Neuronal stem cell (in vitro differentiated cells): Measurements from ENCODE around the gene SPOPL.

Experiments
- DNase-seq: peaks from one replicate; pipeline ENCODE4 v3.0.0-alpha.2; 2013; ENCODE audit warnings: low spot score
- H2AFZ ChIP-seq: one replicate; pipeline ENCODE4 v1.6.1; 2013; ENCODE audit warnings: mild to moderate bottlenecking, low read length, inconsistent platforms
- H2AK5ac ChIP-seq: 2 replicates; pipeline ENCODE4 v1.6.1; 2013; ENCODE audit warnings: low read depth, mild to moderate bottlenecking, inconsistent platforms, low read length, moderate library complexity, mixed read lengths
- H2BK120ac ChIP-seq: 2 replicates; pipeline ENCODE4 v1.6.1; 2013; ENCODE audit warnings: low read depth, mild to moderate bottlenecking, inconsistent platforms, low read length, moderate library complexity, mixed read lengths
- H2BK12ac ChIP-seq: one replicate; pipeline ENCODE4 v1.6.1; 2013; ENCODE audit warnings: low read length, inconsistent platforms
- H2BK15ac ChIP-seq: 2 replicates; pipeline ENCODE4 v1.6.1; 2013; ENCODE audit warnings: mild to moderate bottlenecking, low read length, inconsistent platforms, mixed read lengths
- H2BK5ac ChIP-seq: one replicate; pipeline ENCODE4 v1.6.1; 2013; ENCODE audit warnings: inconsistent platforms, mild to moderate bottlenecking, low read length, moderate library complexity
- H3K14ac ChIP-seq: one replicate; pipeline ENCODE4 v1.6.1; 2013; ENCODE audit warnings: low read length, inconsistent platforms
- H3K18ac ChIP-seq: 2 replicates; pipeline ENCODE4 v1.6.1; 2013; ENCODE audit warnings: low read length, inconsistent platforms
- H3K23ac ChIP-seq: 2 replicates; pipeline ENCODE4 v1.6.1; 2013; ENCODE audit warnings: low read depth, mild to moderate bottlenecking, mixed read lengths, low read length, inconsistent platforms; ENCODE audit not compliant: poor library complexity
- H3K27ac ChIP-seq: replicated peaks from 3 replicates; pipeline ENCODE4 v1.5.1; 2013; ENCODE audit warnings: low read length, inconsistent platforms
- H3K27me3 ChIP-seq, 3 experiments: 2 replicates each; pipeline ENCODE4 v1.6.1; 2013; ENCODE audit warnings: low read length in 3 of 3, mild to moderate bottlenecking in 2 of 3, inconsistent platforms in 1 of 3, low read depth in 1 of 3, mixed read lengths in 1 of 3, moderate library complexity in 1 of 3; ENCODE audit not compliant: control insufficient read depth in 3 of 3, insufficient read depth in 3 of 3
- H3K36me3 ChIP-seq, 2 donors: replicated peaks in 1 of 2; 2 replicates each; pipeline ENCODE4 v1.6.1; 2013; ENCODE audit warnings: low read length in 2 of 2; ENCODE audit not compliant: control insufficient read depth in 2 of 2, insufficient read depth in 2 of 2
- H3K4ac ChIP-seq: 2 replicates; pipeline ENCODE4 v1.6.1; 2013; ENCODE audit warnings: inconsistent platforms, mild to moderate bottlenecking, low read length, moderate library complexity
- H3K4me1 ChIP-seq, 2 donors: 1 replicate in 1 of 2; 2 replicates in 1 of 2; pipeline ENCODE4 v1.6.1; 2013; ENCODE audit warnings: low read length in 2 of 2, low read depth in 1 of 2; ENCODE audit not compliant: control insufficient read depth in 2 of 2, insufficient read depth in 1 of 2
- H3K4me2 ChIP-seq: one replicate; pipeline ENCODE4 v1.6.1; 2013; ENCODE audit warnings: mild to moderate bottlenecking, low read length, inconsistent platforms; ENCODE audit not compliant: insufficient read depth, poor library complexity, severe bottlenecking
- H3K4me3 ChIP-seq, 2 donors: 2 replicates each; pipeline ENCODE4 v1.5.1; 2013; ENCODE audit warnings: low read length in 2 of 2, mild to moderate bottlenecking in 2 of 2, inconsistent platforms in 1 of 2, moderate library complexity in 1 of 2
- H3K79me1 ChIP-seq: one replicate; pipeline ENCODE4 v1.6.1; 2013; ENCODE audit warnings: low read depth, mild to moderate bottlenecking, inconsistent platforms, low read length, moderate library complexity
- H3K9ac ChIP-seq: one replicate; pipeline ENCODE4 v1.6.1; 2013; ENCODE audit warnings: mild to moderate bottlenecking, low read depth, low read length, inconsistent platforms; ENCODE audit not compliant: poor library complexity
- H3K9me3 ChIP-seq, 2 donors: replicated peaks in 1 of 2; 2 replicates each; pipeline versions ENCODE3 to v1.6.1; 2013; ENCODE audit warnings: low read length in 2 of 2, mild to moderate bottlenecking in 2 of 2, inconsistent platforms in 1 of 2, low read depth in 1 of 2, mixed read lengths in 1 of 2, moderate library complexity in 1 of 2; ENCODE audit not compliant: control insufficient read depth in 2 of 2, insufficient read depth in 1 of 2
- H4K8ac ChIP-seq: one replicate; pipeline ENCODE4 v1.6.1; 2013; ENCODE audit warnings: low read depth, mild to moderate bottlenecking, inconsistent platforms, low read length, moderate library complexity
- H4K91ac ChIP-seq: one replicate; pipeline ENCODE4 v1.6.1; 2013; ENCODE audit warnings: low read length, low read depth, mild to moderate bottlenecking, inconsistent platforms; ENCODE audit not compliant: poor library complexity
- WGBS, 2 donors: extraction: QIAGEN DNeasy Blood & Tissue Kit; methylation state at CpG; one replicate each; pipeline ENCODE4 v1.1.7; 2013; ENCODE audit warnings: missing lambda C conversion rate in 2 of 2, mixed read lengths in 1 of 2; ENCODE audit not compliant: insufficient read length in 2 of 2, insufficient replicate concordance in 1 of 2; ENCODE audit errors: extremely low coverage in 2 of 2; 5-methylcytosine and 5-hydroxymethylcytosine counted together

The SPOPL gene

DNA sequence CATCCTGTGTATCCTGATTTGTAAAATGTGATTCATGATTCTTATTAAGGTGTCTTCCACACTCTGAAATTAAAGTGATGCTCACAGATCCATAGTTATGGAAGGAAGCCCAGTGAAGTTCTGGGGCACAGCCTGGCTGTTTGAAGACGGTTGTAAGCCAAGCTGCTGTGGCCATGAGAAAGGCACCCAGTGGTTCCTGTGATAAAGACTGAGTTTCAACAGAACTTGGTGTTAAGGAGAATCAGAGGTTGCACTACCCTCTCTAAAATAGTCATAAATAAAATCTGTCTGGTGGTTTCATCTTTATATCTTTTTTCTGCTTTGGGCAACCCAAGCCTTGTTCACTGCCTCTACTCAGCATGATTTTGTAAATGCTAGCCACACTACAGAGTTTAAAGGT, 32.2 kb upstream of the SPOPL start:
- Histone ChIP-seq H4K91ac (no peak overlapping the region), H3K4me1 (no peaks in the 10 kb centered on the region), H3K14ac (no peak overlapping the region), H3K4me3 (no peak overlapping the region), H4K8ac (no peak overlapping the region), H3K36me3 (no peaks in the 10 kb centered on the region), H3K79me1 (no peaks in the 10 kb centered on the region), H3K4ac (no peak overlapping the region), H2BK15ac (no peak overlapping the region), H2AK5ac (no peak overlapping the region), H3K4me2 (no peak overlapping the region), H2BK5ac (no peak overlapping the region), H2BK120ac (no peak overlapping the region), H3K27ac (no peak overlapping the region), H2AFZ (no peak overlapping the region), H3K9me3 (no peaks in the 10 kb centered on the region), H3K23ac (no peak overlapping the region), H3K9ac (no peak overlapping the region), H3K18ac (no peak overlapping the region), H2BK12ac (no peak overlapping the region), H3K27me3 (no peaks in the 10 kb centered on the region)
- DNase-seq: no peak
- no CpG with 5 or more reads among the region's 1 CpG for WGBS, 2 donors

DNA sequence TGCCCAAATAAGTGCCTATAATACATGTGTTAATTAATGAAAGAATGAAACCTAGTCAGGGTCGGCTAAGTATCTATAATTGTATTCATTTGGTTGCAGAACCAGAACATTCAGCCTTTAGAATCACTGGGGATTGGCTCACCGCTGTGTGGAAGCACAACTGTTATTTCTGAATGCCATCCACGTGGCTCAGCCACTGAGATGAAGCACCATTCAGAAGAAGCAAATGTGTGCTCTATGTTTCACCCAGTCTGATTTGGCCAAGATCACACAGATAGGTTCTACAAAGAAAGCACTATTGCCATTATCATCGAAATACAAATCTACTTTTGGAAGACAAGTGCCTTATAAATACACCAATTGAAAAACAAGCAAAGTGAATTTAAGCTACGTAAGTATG, 30.6 kb upstream of the SPOPL start:
- H4K91ac ChIP-seq: no peak overlapping the region
- no peaks in the 10 kb centered on the region for H3K9me3 ChIP-seq
- H3K9ac ChIP-seq: no peak overlapping the region
- H3K4ac ChIP-seq: no peak overlapping the region
- H3K79me1 ChIP-seq: no peaks in the 10 kb centered on the region
- H3K18ac ChIP-seq: no peak overlapping the region
- no peak overlapping the region for H3K23ac ChIP-seq
- no peaks in the 10 kb centered on the region for H3K36me3 ChIP-seq
- no peak for DNase-seq
- H3K27ac ChIP-seq: no peak overlapping the region
- no peak overlapping the region for H2BK120ac ChIP-seq
- no peak overlapping the region for H2BK5ac ChIP-seq
- WGBS, 2 donors: no CpG with 5 or more reads among the region's 5 CpGs
- no peak overlapping the region for H2BK15ac ChIP-seq
- H3K4me1 ChIP-seq: no peaks in the 10 kb centered on the region
- H2AFZ ChIP-seq: no peak overlapping the region
- no peak overlapping the region for H3K4me2 ChIP-seq
- H2BK12ac ChIP-seq: no peak overlapping the region
- H3K14ac ChIP-seq: no peak overlapping the region
- H3K27me3 ChIP-seq: no peaks in the 10 kb centered on the region
- H2AK5ac ChIP-seq: no peak overlapping the region
- H4K8ac ChIP-seq: no peak overlapping the region
- H3K4me3 ChIP-seq: no peak overlapping the region

DNA sequence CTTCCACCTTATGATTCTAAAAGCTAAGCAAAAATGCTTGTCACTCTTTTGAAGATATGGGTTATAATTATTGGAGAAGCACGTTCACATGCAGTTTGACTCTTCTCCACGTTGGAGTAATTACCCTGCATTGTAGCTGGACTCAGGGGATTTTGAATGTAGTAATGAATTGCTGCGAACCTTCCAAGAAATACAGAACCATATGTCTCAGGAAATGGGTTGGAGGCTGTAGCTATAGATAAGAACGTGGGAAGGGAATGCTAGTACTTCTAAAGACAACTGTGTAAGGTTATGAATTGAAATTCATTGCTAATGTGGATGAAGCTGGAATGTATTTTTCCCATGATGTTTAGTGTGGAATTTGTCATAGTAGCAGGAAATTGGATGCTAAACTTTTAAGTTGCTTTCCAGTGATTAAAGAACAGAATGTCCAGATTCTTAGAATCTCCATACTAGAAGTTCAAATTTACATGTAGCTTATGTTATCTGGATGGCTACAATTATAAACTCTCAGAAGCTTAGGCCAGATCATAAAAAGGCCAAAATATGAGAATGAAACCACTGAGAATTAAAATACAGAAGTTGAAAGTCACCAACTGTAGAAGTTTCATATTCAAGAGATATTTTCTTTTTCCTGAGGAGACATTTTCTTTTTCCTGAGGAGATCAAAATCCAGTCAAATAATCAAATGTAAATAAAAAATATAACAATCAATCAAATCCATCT, 27.3 kb upstream of the SPOPL start:
- DNase-seq: no peak
- Histone ChIP-seq H2BK120ac (no peak overlapping the region), H3K9me3 (peaks cover 0 to under 1% of the 10 kb centered on the region in 2 donors), H3K4me3 (no peak overlapping the region), H2BK12ac (no peak overlapping the region), H2BK15ac (no peak overlapping the region), H4K8ac (no peak overlapping the region), H4K91ac (no peak overlapping the region), H3K27ac (no peak overlapping the region), H2AFZ (no peak overlapping the region), H3K4ac (no peak overlapping the region), H3K14ac (no peak overlapping the region), H2AK5ac (no peak overlapping the region), H3K18ac (no peak overlapping the region), H3K79me1 (no peaks in the 10 kb centered on the region), H3K9ac (no peak overlapping the region), H3K36me3 (no peaks in the 10 kb centered on the region), H2BK5ac (no peak overlapping the region), H3K4me2 (no peak overlapping the region), H3K4me1 (peaks cover 0 to 1% of the 10 kb centered on the region in 2 donors), H3K23ac (no peak overlapping the region), H3K27me3 (no peaks in the 10 kb centered on the region)
- WGBS, 2 donors: no CpG with 5 or more reads among the region's 4 CpGs

DNA sequence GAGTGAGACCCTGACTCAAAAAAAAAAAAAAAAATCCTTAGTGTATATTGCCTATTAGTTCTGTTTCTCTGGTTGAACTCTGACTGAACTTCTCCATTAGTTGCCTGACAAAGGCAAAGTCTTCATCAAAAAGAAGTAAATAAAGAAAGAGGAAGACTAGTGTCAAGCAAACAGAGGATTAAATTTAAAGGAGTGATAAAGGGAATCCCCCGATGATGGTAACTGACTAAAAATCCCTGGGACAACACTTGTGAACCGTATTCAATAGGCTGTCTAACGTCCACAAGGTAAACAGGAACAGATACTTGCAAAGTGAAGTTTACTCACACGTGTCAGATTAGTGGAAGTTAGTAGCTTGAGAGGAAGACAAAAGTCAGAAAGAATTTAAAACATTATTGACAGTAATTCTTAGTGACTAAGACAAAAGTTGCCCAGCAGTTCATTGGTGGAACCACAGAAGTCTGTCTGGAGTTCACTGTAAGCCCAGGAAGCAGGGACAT, 26.2 kb upstream of the SPOPL start:
- Histone ChIP-seq H3K9me3 (peaks cover 0 to 2% of the 10 kb centered on the region in 2 donors), H3K18ac (no peak overlapping the region), H3K36me3 (no peaks in the 10 kb centered on the region), H4K8ac (no peak overlapping the region), H2AK5ac (no peak overlapping the region), H3K27ac (no peak overlapping the region), H3K4ac (no peak overlapping the region), H2AFZ (no peak overlapping the region), H2BK5ac (no peak overlapping the region), H3K4me2 (no peak overlapping the region), H3K23ac (no peak overlapping the region), H3K9ac (no peak overlapping the region), H3K4me3 (no peak overlapping the region), H2BK120ac (no peak overlapping the region), H3K79me1 (no peaks in the 10 kb centered on the region), H4K91ac (no peak overlapping the region), H3K14ac (no peak overlapping the region), H2BK12ac (no peak overlapping the region), H3K4me1 (peaks cover 0 to 1% of the 10 kb centered on the region in 2 donors), H3K27me3 (no peaks in the 10 kb centered on the region), H2BK15ac (no peak overlapping the region)
- no CpG with 5 or more reads among the region's 4 CpGs for WGBS, 2 donors
- DNase-seq: no peak
